ENCODE results near the gene CX3CL1.

GRCh38 chr16:57412584-57412983, 40.3 kb downstream of the CX3CL1 start:
- no peak for TF ChIP-seq CTCF (conservative IDR thresholded peaks at IDR 0.05; ENCODE audit: low read depth, low read length)
- no peak for TF ChIP-seq EZH2 (IDR thresholded peaks at IDR 0.05; ENCODE audit: low read length, unreplicated experiment)
- TF ChIP-seq EZH2phosphoT487 (IDR thresholded peaks at IDR 0.05; ENCODE audit: borderline replicate concordance, low read length), result no peak
